OCI-LY7 (cell line): ENCODE data around the gene LACC1. TPM values are rescaled to one million over a fixed set of nuclear protein-coding genes. Genes with fewer than 3 reads are reported as not detected.

ENCODE experiments used
- BruUV-seq: library from RNA; stranded (reverse); fragments of 400-500 nt; replicated peaks from 2 replicates; lab custom pipeline; 2021; lab: Mats Ljungman, UMichigan
- CTCF ChIA-PET: fragments of 300-600 bp; sonication (Branson Sonifier 250); formaldehyde crosslinking; loops from one replicate; lab custom pipeline; 2022; ENCODE audit warnings: antibody characterized with exemption; ENCODE audit not compliant: unreplicated experiment; lab: Charles Lee
- POLR2A ChIA-PET: fragments of 300-600 bp; sonication (Branson Sonifier 250); formaldehyde crosslinking; loops from one replicate; lab custom pipeline; 2022; ENCODE audit warnings: antibody characterized with exemption; lab: Charles Lee
- DNase-seq: peaks from one replicate; pipeline ENCODE4 v3.0.0-alpha.2; 2015; ENCODE audit warnings: low spot score
- H2AFZ ChIP-seq: fragments of 200-600 bp; sonication (generic), shearing (Covaris generic); 2 replicates; pipeline ENCODE4 v1.6.1; 2014; ENCODE audit warnings: mild to moderate bottlenecking, antibody characterized with exemption, low read length, moderate library complexity
- H3K27ac ChIP-seq: fragments of 200-600 bp; sonication (generic); 2 replicates; pipeline ENCODE4 v1.5.1; 2014; ENCODE audit warnings: mixed run types, low read depth, mild to moderate bottlenecking, moderate library complexity, low read length, inconsistent platforms; ENCODE audit not compliant: poor library complexity, severe bottlenecking
- H3K36me3 ChIP-seq: fragments of 200-600 bp; sonication (generic); 2 replicates; pipeline ENCODE4 v1.6.1; 2014; ENCODE audit warnings: mild to moderate bottlenecking, antibody characterized with exemption, low read length, moderate library complexity, mixed read lengths; ENCODE audit not compliant: insufficient read depth
- H3K4me1 ChIP-seq: fragments of 200-600 bp; sonication (generic); 2 replicates; pipeline ENCODE4 v1.5.1; 2014; ENCODE audit warnings: mild to moderate bottlenecking, low read length; ENCODE audit not compliant: insufficient read depth, poor library complexity, severe bottlenecking
- H3K4me2 ChIP-seq: fragments of 200-600 bp; sonication (generic); 2 replicates; pipeline ENCODE4 v1.6.1; 2014; ENCODE audit warnings: mild to moderate bottlenecking, low read length
- H3K4me3 ChIP-seq: fragments of 200-600 bp; sonication (generic); 2 replicates; pipeline ENCODE4 v1.5.1; 2014; ENCODE audit warnings: mild to moderate bottlenecking, low read depth, low read length; ENCODE audit not compliant: poor library complexity, severe bottlenecking
- H3K79me2 ChIP-seq: fragments of 200-600 bp; sonication (generic); 2 replicates; pipeline ENCODE4 v1.6.1; 2016; ENCODE audit warnings: low read depth, mild to moderate bottlenecking, low read length, moderate library complexity, mixed read lengths; ENCODE audit not compliant: insufficient read depth
- H3K9me2 ChIP-seq: fragments of 200-600 bp; sonication (generic); 2 replicates; pipeline ENCODE4 v1.6.1; 2016; ENCODE audit warnings: mild to moderate bottlenecking, low read length, mixed read lengths; ENCODE audit not compliant: insufficient read depth
- H3K9me3 ChIP-seq: fragments of 200-600 bp; sonication (generic); 2 replicates; pipeline ENCODE4 v1.6.1; 2014; ENCODE audit warnings: mild to moderate bottlenecking, mixed run types, low read length, mixed read lengths
- H4K20me1 ChIP-seq: fragments of 200-600 bp; sonication (generic); 2 replicates; pipeline ENCODE4 v1.6.1; 2014; ENCODE audit warnings: mild to moderate bottlenecking, antibody characterized with exemption, low read length, moderate library complexity, mixed read lengths; ENCODE audit not compliant: insufficient read depth
- CTCF ChIP-seq: fragments of 200-600 bp; sonication (generic); conservative IDR thresholded peaks from 2 replicates; pipeline ENCODE4 v1.5.1; 2014; ENCODE audit warnings: mild to moderate bottlenecking, antibody characterized with exemption, low read length, moderate library complexity, mixed read lengths
- EZH2phosphoT487 ChIP-seq: fragments of 200-600 bp; sonication (generic); IDR thresholded peaks from 2 replicates; pipeline ENCODE4 v1.6.1; 2018; ENCODE audit warnings: low read depth, borderline replicate concordance, mild to moderate bottlenecking, mixed run types, antibody characterized with exemption, low read length, moderate library complexity, mixed read lengths
- intact Hi-C: fragments of 100-400 bp; cut with micrococcal nuclease; formaldehyde crosslinking; loops from one replicate; pipeline ENCODE4 v1.10.0; 2022; ENCODE audit not compliant: unreplicated experiment
- total RNA-seq, 2 experiments: library from RNA; depleted of rRNA in 1 of 2; stranded (reverse); fragments of >200 nt in 1 of 2; shearing (Covaris generic) in 1 of 2; gene quantifications; 2 replicates each; pipeline ENCODE4 v1.2.3, GENCODE V29; 2014 to 2022

Gene LACC1
- total RNA-seq, 2 experiments from 2014 or later, result 3.5 to 11.3 TPM

DNA sequence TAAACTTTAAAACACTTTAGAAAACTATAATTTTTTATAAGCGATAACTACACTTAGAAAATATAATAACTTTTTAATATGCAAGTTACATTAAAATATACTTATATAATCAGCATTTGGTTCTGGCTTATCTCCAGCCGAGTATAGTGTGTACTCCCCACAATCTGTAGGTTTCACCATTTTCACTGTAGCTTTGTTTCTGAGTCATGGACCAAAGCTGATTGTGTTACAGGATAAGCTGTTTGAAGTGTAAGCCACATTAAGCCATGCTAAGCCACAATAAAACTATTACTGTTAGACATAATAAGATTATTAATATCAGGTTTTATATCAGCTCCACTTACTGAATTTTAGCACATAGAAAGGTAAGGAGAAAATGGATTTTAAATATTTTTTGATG lies 44.0 kb upstream of the LACC1 start:
- no TSS peak for BruUV-seq
- no peak for TF ChIP-seq CTCF
- no peak for TF ChIP-seq EZH2phosphoT487
- POLR2A ChIA-PET, result no interaction called here

DNA sequence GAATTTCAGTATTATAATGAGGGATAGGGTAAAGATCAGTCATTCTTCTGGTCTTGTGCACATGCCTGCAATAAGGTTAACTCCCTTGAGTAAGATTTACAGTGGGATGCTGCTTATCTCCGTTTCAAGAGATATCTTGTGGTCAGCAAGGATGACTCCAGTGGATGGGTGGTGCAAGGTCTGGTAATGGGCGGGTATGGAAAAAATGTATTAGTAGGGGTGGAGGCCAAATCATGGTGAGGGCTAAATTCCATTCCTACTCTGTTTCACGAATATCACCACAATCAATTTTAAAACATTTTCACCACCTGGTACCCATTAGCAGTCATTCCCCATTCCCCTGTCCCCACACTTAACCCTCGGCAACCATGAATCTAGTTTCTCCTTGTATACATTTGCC lies 40.8 kb upstream of the LACC1 start:
- Histone ChIP-seq H3K4me2 (no peak overlapping the region), H2AFZ (no peak overlapping the region), H3K27ac (no peak overlapping the region), H3K4me1 (no peaks in the 10 kb centered on the region), H3K36me3 (no peaks in the 10 kb centered on the region), H3K79me2 (no peaks in the 10 kb centered on the region), H4K20me1 (no peaks in the 10 kb centered on the region), H3K9me2 (no peaks in the 10 kb centered on the region), H3K9me3 (no peaks in the 10 kb centered on the region), H3K4me3 (no peak overlapping the region)
- no peak for DNase-seq
- ChIA-PET POLR2A (interaction anchor here (0.6 to 0.9 kb wide), 2 partner anchors 9 to 775 kb away, joined by 3 read pairs; no protein-coding TSS in a partner anchor), CTCF (no interaction called here)
- TF ChIP-seq CTCF, result no peak
- no peak for TF ChIP-seq EZH2phosphoT487
- intact Hi-C loops, result no loop called here
- no TSS peak for BruUV-seq

More for the DNA sequence above, 44.0 kb upstream of the LACC1 start:
- Histone ChIP-seq H3K27ac (no peak overlapping the region), H3K4me1 (no peaks in the 10 kb centered on the region), H3K4me2 (no peak overlapping the region), H3K9me3 (no peaks in the 10 kb centered on the region), H4K20me1 (no peaks in the 10 kb centered on the region), H2AFZ (no peak overlapping the region), H3K36me3 (no peaks in the 10 kb centered on the region), H3K79me2 (no peaks in the 10 kb centered on the region), H3K9me2 (no peaks in the 10 kb centered on the region), H3K4me3 (no peak overlapping the region)
- intact Hi-C loops, result no loop called here
- CTCF ChIA-PET, result no interaction called here
- no peak for DNase-seq

DNA sequence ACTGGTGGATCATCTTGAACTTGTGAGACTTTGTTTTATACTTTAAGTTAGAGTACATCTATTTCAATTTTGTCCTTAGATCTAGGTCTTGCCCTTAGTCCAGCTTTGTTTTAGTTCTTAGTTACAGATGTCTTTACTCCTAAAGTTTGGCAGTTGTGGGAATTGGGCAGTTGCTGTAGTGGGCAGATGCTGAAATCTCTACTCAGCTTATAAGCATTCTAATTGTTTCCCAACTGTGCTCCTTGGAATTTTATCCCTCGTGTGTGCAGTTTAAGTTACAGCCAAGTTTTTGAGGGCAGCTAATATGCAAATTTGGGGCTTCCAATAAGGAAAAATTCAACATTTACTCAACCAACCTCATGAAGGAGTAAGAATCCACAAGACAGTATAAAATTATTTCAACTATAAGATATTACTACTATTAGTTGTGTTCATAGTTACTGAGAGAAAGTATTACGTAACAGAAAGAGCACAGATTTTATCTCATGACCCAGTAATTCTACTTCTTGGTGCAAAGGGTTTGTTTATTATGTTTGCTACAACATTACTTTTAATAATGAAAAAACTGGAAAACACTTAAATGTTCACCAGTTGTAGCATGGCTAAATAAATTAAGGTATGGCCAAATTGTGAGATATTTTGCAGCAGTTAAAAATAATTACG lies 33.1 kb upstream of the LACC1 start:
- TF ChIP-seq CTCF, result no peak
- no peak for TF ChIP-seq EZH2phosphoT487
- Histone ChIP-seq H3K4me1 (no peaks in the 10 kb centered on the region), H3K36me3 (no peaks in the 10 kb centered on the region; the same call in 1 of the 2 replicates), H2AFZ (no peak overlapping the region), H3K9me3 (peaks cover 15% of the 10 kb centered on the region), H3K4me3 (no peak overlapping the region), H4K20me1 (no peaks in the 10 kb centered on the region), H3K79me2 (no peaks in the 10 kb centered on the region), H3K9me2 (no peaks in the 10 kb centered on the region), H3K4me2 (no peak overlapping the region), H3K27ac (no peak overlapping the region)
- intact Hi-C loops, result no loop called here
- no peak for DNase-seq
- ChIA-PET POLR2A (interaction anchor here (0.6 kb wide), 1 partner anchor 15 kb away, joined by 6 read pairs; no protein-coding TSS in a partner anchor), CTCF (no interaction called here)
- BruUV-seq, result no TSS peak
